GM18858 (cell line): ENCODE measurements around the gene ZDHHC9.
"Not testable (repeated sequence)": the region's sequence is repeated elsewhere in the genome, so short reads cannot be mapped to it uniquely, and the experiment has no call there.

Source experiments
- ATAC-seq: cut with Tn5 transposase; IDR thresholded peaks from one replicate; pipeline ENCODE4 v1.9.1; 2021; ENCODE audit not compliant: unreplicated experiment

The ZDHHC9 gene

GRCh38 chrX:129843459-129844306, at the start of gene ZDHHC9:
Gene ZDHHC9, minus strand, starts transcription at chrX:129843886. Its CDS starts 1,941 bp downstream, at chrX:129841945.
- ATAC-seq, result peak; percentile 94

- no peak for ATAC-seq
Measured at GRCh38 chrX:129877401-129877800, 33.7 kb upstream of the ZDHHC9 start.

GRCh38 chrX:129876771-129877305, 33.2 kb upstream of the ZDHHC9 start:
- no peak for ATAC-seq

GRCh38 chrX:129875669-129876068, 32.0 kb upstream of the ZDHHC9 start:
- ATAC-seq, result no peak

GRCh38 chrX:129872524-129872923, 28.8 kb upstream of the ZDHHC9 start:
- ATAC-seq, result no peak

GRCh38 chrX:129866321-129866720, 22.6 kb upstream of the ZDHHC9 start:
- ATAC-seq, result not testable (repeated sequence)

- not testable (repeated sequence) for ATAC-seq
Measured at GRCh38 chrX:129859134-129859533, 15.4 kb upstream of the ZDHHC9 start.

- not testable (repeated sequence) for ATAC-seq
Measured at GRCh38 chrX:129851825-129852224, 8.1 kb upstream of the ZDHHC9 start.

GRCh38 chrX:129846716-129847115, 3.0 kb upstream of the ZDHHC9 start:
- no peak for ATAC-seq

GRCh38 chrX:129845616-129846190, 2.0 kb upstream of the ZDHHC9 start:
- no peak for ATAC-seq

GRCh38 chrX:129843209-129843458, 552 bp downstream of the ZDHHC9 start:
- ATAC-seq, result no peak

- ATAC-seq, result no peak
Measured at GRCh38 chrX:129842510-129843208, 1.0 kb downstream of the ZDHHC9 start.

GRCh38 chrX:129840344-129840743, 3.3 kb downstream of the ZDHHC9 start:
- no peak for ATAC-seq

- ATAC-seq, result no peak
Measured at GRCh38 chrX:129836827-129837226, 6.9 kb downstream of the ZDHHC9 start.

- no peak for ATAC-seq
Measured at GRCh38 chrX:129833153-129833990, 10.3 kb downstream of the ZDHHC9 start.

GRCh38 chrX:129831091-129831885, 12.4 kb downstream of the ZDHHC9 start:
- no peak for ATAC-seq

- ATAC-seq, result no peak
Measured at GRCh38 chrX:129830494-129830893, 13.2 kb downstream of the ZDHHC9 start.

GRCh38 chrX:129825746-129826505, 17.8 kb downstream of the ZDHHC9 start:
- ATAC-seq, result no peak

- no peak for ATAC-seq
Measured at GRCh38 chrX:129824620-129825019, 19.1 kb downstream of the ZDHHC9 start.
